MCF 10A (cell line): ENCODE results near the gene CCNDBP1. TPM values are rescaled to one million over a fixed set of nuclear protein-coding genes. Genes with fewer than 3 reads are reported as not detected.

Source experiments
- Bru-seq: library from RNA; stranded (reverse); fragments of 400-500 nt; gene quantifications from one replicate; lab custom pipeline; 2021; lab: Mats Ljungman, UMichigan
- BruChase-seq, 2 experiments: library from RNA; stranded (reverse); fragments of 400-500 nt; gene quantifications; one replicate each; lab custom pipeline; 2021; lab: Mats Ljungman, UMichigan
- BruUV-seq: library from RNA; stranded (reverse); fragments of 400-500 nt; replicated peaks from 2 replicates; lab custom pipeline; 2021; lab: Mats Ljungman, UMichigan
- CTCF ChIA-PET: fragments of 300-600 bp; sonication (Branson Sonifier 250); formaldehyde crosslinking; extraction: SDS; loops from one replicate; lab custom pipeline; 2021; ENCODE audit warnings: antibody characterized with exemption, inconsistent platforms; lab: Yijun Ruan, JAX
- POLR2A ChIA-PET: fragments of 300-600, 350-650 bp; sonication (Branson Sonifier 250); formaldehyde crosslinking; extraction: SDS; loops from one replicate; lab custom pipeline; 2020; ENCODE audit warnings: antibody characterized with exemption, inconsistent platforms; lab: Yijun Ruan, JAX
- DNase-seq: peaks from one replicate; pipeline ENCODE4 v3.0.0-alpha.2; 2018; ENCODE audit not compliant: unreplicated experiment
- H3K27ac Mint-ChIP-seq: one replicate; pipeline ENCODE4 v1.8.0; 2022; ENCODE audit warnings: mild to moderate bottlenecking, low read depth, mixed read lengths; ENCODE audit not compliant: unreplicated experiment
- H3K27me3 Mint-ChIP-seq: one replicate; pipeline ENCODE4 v1.8.0; 2022; ENCODE audit warnings: mixed read lengths; ENCODE audit not compliant: insufficient read depth, unreplicated experiment
- H3K36me3 Mint-ChIP-seq: one replicate; pipeline ENCODE4 v1.8.0; 2022; ENCODE audit warnings: mild to moderate bottlenecking, moderate library complexity, mixed read lengths; ENCODE audit not compliant: insufficient read depth, unreplicated experiment
- H3K4me1 Mint-ChIP-seq: one replicate; pipeline ENCODE4 v1.8.0; 2022; ENCODE audit warnings: mixed read lengths; ENCODE audit not compliant: insufficient read depth, unreplicated experiment
- H3K4me3 Mint-ChIP-seq: one replicate; pipeline ENCODE4 v1.8.0; 2022; ENCODE audit warnings: mild to moderate bottlenecking, moderate library complexity, mixed read lengths; ENCODE audit not compliant: unreplicated experiment
- H3K9me3 Mint-ChIP-seq: one replicate; pipeline ENCODE4 v1.8.0; 2022; ENCODE audit warnings: mixed read lengths; ENCODE audit not compliant: unreplicated experiment
- CTCF ChIP-seq: fragments of 200-600 bp; IDR thresholded peaks from one replicate; pipeline ENCODE4 v1.8.0; 2022; ENCODE audit warnings: antibody characterized with exemption, mild to moderate bottlenecking; ENCODE audit not compliant: unreplicated experiment
- intact Hi-C: fragments of 100-400 bp; cut with micrococcal nuclease; formaldehyde crosslinking; loops from 2 replicates; pipeline ENCODE4 v1.14.1; 2022
- long read RNA-seq: library from polyadenylated mRNA; stranded (forward); transcript quantifications from one replicate; pipeline ENCODE4 v2.0.0, GENCODE V29; 2022
- total RNA-seq: library from RNA; stranded (reverse); gene quantifications from 2 replicates; pipeline ENCODE4 v1.2.3, GENCODE V29; 2022

CCNDBP1 gene
- total RNA-seq (45.5 and 50.4 TPM in 2 replicates), Bru-seq, nascent RNA (percentile 78 among the genes with signal in this experiment), BruChase-seq, experiment 1, labeled RNA remaining after a 6-hour chase (percentile 78 among the genes with signal in this experiment), BruChase-seq, experiment 2, labeled RNA remaining after a 2-hour chase (percentile 73 among the genes with signal in this experiment)
- long read RNA-seq, transcript CCNDBP1-201 (11 exons, 3,660 nt) = major isoform, 132 of 148 reads
- long read RNA-seq, partial matches to known transcripts = 6 of 148 reads
- long read RNA-seq, other reads (novel, unspliced or antisense) = 4 of 148 reads

- intact Hi-C loops = loop anchor here (2.0 to 10.0 kb wide), 3 partner anchors 51 to 481 kb away; partner anchors contain the start of gene TMEM62
- Mint-ChIP-seq H3K27ac (peak within 1 kb of the TSS; percentile 93), H3K9me3 (no peaks in the 10 kb centered on the region), H3K36me3 (peaks cover 37% of the 10 kb centered on the region), H3K27me3 (no peaks in the 10 kb centered on the region), H3K4me1 (peaks cover 10% of the 10 kb centered on the region), H3K4me3 (peak within 1 kb of the TSS; percentile 93)
- TF ChIP-seq CTCF = peak; percentile 30
- DNase-seq = peak; percentile 88
- ChIA-PET POLR2A (interaction anchor here (0.9 to 5.0 kb wide), 17 partner anchors 9 to 1128 kb away, joined by 3 to 26 read pairs (median 9); partner anchors contain the start of genes TMEM62 and UBR1), CTCF (interaction anchor here (0.8 to 2.4 kb wide), 9 partner anchors 10 to 143 kb away, joined by 3 to 18 read pairs (median 5); no protein-coding TSS in a partner anchor)
- no TSS peak for BruUV-seq
These were observed at the start of gene CCNDBP1 for GRCh38 chr15:43185157-43186002. Gene CCNDBP1 (plus strand): TSS chr15:43185403. CDS start chr15:43185499, 96 bp downstream.

- H3K4me3 Mint-ChIP-seq = no peak overlapping the region
- intact Hi-C loops = no loop called here
- no peak for TF ChIP-seq CTCF
- no peaks in the 10 kb centered on the region for H3K9me3 Mint-ChIP-seq
- peaks cover 16% of the 10 kb centered on the region for H3K36me3 Mint-ChIP-seq
- no peak for DNase-seq
- no peaks in the 10 kb centered on the region for H3K27me3 Mint-ChIP-seq
- BruUV-seq = no TSS peak
- no peak overlapping the region for H3K27ac Mint-ChIP-seq
- CTCF ChIA-PET = interaction anchor here (0.7 kb wide), 1 partner anchor 672 kb away, joined by 3 read pairs; no protein-coding TSS in a partner anchor
- POLR2A ChIA-PET = interaction anchor here (0.9 kb wide), 1 partner anchor 26 kb away, joined by 3 read pairs; no protein-coding TSS in a partner anchor
- no peaks in the 10 kb centered on the region for H3K4me1 Mint-ChIP-seq
These were observed 41.8 kb upstream of the CCNDBP1 start for GRCh38 chr15:43143203-43143941.

GRCh38 chr15:43144512-43144911 lies 40.7 kb upstream of the CCNDBP1 start:
- H3K4me1 Mint-ChIP-seq = no peaks in the 10 kb centered on the region
- intact Hi-C loops = no loop called here
- no TSS peak for BruUV-seq
- H3K36me3 Mint-ChIP-seq = peaks cover 8% of the 10 kb centered on the region
- H3K9me3 Mint-ChIP-seq = no peaks in the 10 kb centered on the region
- CTCF ChIA-PET = no interaction called here
- no peak overlapping the region for H3K27ac Mint-ChIP-seq
- no peaks in the 10 kb centered on the region for H3K27me3 Mint-ChIP-seq
- no peak overlapping the region for H3K4me3 Mint-ChIP-seq
- POLR2A ChIA-PET = no interaction called here
- TF ChIP-seq CTCF = no peak
- DNase-seq = no peak
